Measurements from ENCODE around the gene GUCY2C. TPM values are rescaled to one million over a fixed set of nuclear protein-coding genes. Genes with fewer than 3 reads are reported as not detected.

Gene GUCY2C
- total and polyA plus RNA-seq, 10 of the 15 experiments (the other 5 are each of a cell fraction or from before 2014, with no cell fraction given) = 0.08 to 0.60 (median 0.17) TPM

- no peaks in the 10 kb centered on the region for H3K4me1 ChIP-seq (ENCODE audit: control insufficient read depth, insufficient read depth, low read length)
- no peaks in the 10 kb centered on the region for H3K27me3 ChIP-seq (replicated peaks in 1 of 2; ENCODE audit: control insufficient read depth in 2 of 2, insufficient read depth in 2 of 2, low read length in 1 of 2)
- no peak overlapping the region for H3K9ac ChIP-seq (ENCODE audit: control insufficient read depth, insufficient read depth, low read length)
- WGBS (ENCODE audit: insufficient coverage, insufficient replicate concordance, low lambda C conversion rate, missing lambda C conversion rate) = 0% methylated on average over 2 of the region's 2 CpGs
- no peak for TF ChIP-seq GATAD2B (conservative IDR thresholded peaks at IDR 0.05; ENCODE audit: low read depth)
- TF ChIP-seq RAD51 (IDR thresholded peaks at IDR 0.05) = no peak
- no peak for TF ChIP-seq DPF2 (IDR thresholded peaks at IDR 0.05)
- TF ChIP-seq RUNX3 (IDR thresholded peaks at IDR 0.05; ENCODE audit: low read length) = no peak
- no peak for TF ChIP-seq BRCA1 (IDR thresholded peaks at IDR 0.05; ENCODE audit: low read depth, low read length)
- TF ChIP-seq ATF3 (IDR thresholded peaks at IDR 0.05; ENCODE audit: borderline replicate concordance, extremely low read depth, low read depth, low read length) = no peak
- TF ChIP-seq POLR2AphosphoS5 (IDR thresholded peaks at IDR 0.05; ENCODE audit: low read length) = no peak
- no peak for TF ChIP-seq KLF5 (IDR thresholded peaks at IDR 0.05; ENCODE audit: partially characterized antibody)
- no peak for TF ChIP-seq LARP7 (IDR thresholded peaks at IDR 0.05)
- TF ChIP-seq MAX (IDR thresholded peaks at IDR 0.05; ENCODE audit: low read depth, low read length) = no peak
- TF ChIP-seq KDM1A (IDR thresholded peaks at IDR 0.05; ENCODE audit: borderline replicate concordance) = no peak
- TF ChIP-seq SMARCA5 (IDR thresholded peaks at IDR 0.05) = no peak
- no peak for TF ChIP-seq MLLT1 (IDR thresholded peaks at IDR 0.05)
- no peak for TF ChIP-seq RELB (IDR thresholded peaks at IDR 0.05; ENCODE audit: low read depth)
- no peak for TF ChIP-seq POLR2AphosphoS2 (IDR thresholded peaks at IDR 0.05; ENCODE audit: low read depth, low read length)
- no peak for TF ChIP-seq PML (IDR thresholded peaks at IDR 0.05; ENCODE audit: low read length)
- no peak for TF ChIP-seq SRF (IDR thresholded peaks at IDR 0.05; ENCODE audit: low read depth in 2 of 2, low read length in 2 of 2)
- no peak for TF ChIP-seq ZNF384 (IDR thresholded peaks at IDR 0.05; ENCODE audit: borderline replicate concordance, low read depth, low read length)
- no peak for TF ChIP-seq SUZ12 (IDR thresholded peaks at IDR 0.05; ENCODE audit: unreplicated experiment)
- TF ChIP-seq RB1 (IDR thresholded peaks at IDR 0.05; ENCODE audit: borderline replicate concordance) = no peak
- no peak overlapping the region for H3K27ac ChIP-seq (ENCODE audit: control insufficient read depth, insufficient read depth)
- no peak overlapping the region for H3K4me3 ChIP-seq
- no peak overlapping the region for H2AFZ ChIP-seq (ENCODE audit: control insufficient read depth, low read depth, low read length)
- ChIA-PET SMC1A (ENCODE audit: uncharacterized antibody, unreplicated experiment) (no interaction called here), CTCF (interaction anchor here (0.7 to 1.5 kb wide), 2 partner anchors 24 to 204 kb away, joined by 3 to 5 read pairs; no protein-coding TSS in a partner anchor), RAD21 (ENCODE audit: unreplicated experiment) (no interaction called here), POLR2A (no interaction called here)
- no peaks in the 10 kb centered on the region for H3K9me3 ChIP-seq (replicated peaks; ENCODE audit: control insufficient read depth, insufficient read depth, low read length)
- H3K36me3 ChIP-seq (ENCODE audit: control insufficient read depth in 2 of 2, insufficient read depth in 2 of 2, low read length in 1 of 2) = no peaks in the 10 kb centered on the region
- no peak overlapping the region for H3K4me2 ChIP-seq (ENCODE audit: control insufficient read depth, insufficient read depth)
- intact Hi-C loops (cut with micrococcal nuclease; ENCODE audit: unreplicated experiment) (no loop called here), in situ Hi-C loops (cut with MboI) (no loop called here)
- ATAC-seq = no peak
- H3K79me2 ChIP-seq (ENCODE audit: control insufficient read depth, insufficient read depth, low read length) = no peaks in the 10 kb centered on the region
- no peaks in the 10 kb centered on the region for H4K20me1 ChIP-seq (ENCODE audit: control insufficient read depth, insufficient read depth)
- FAIRE-seq = no peak
- BruUV-seq (replicated peaks) = no TSS peak
- no peak for DNase-seq (ENCODE audit: low read depth, low spot score)
Measured at GRCh38 chr12:14699923-14700322, 3.5 kb upstream of the GUCY2C start.

Data from GM12878 (cell line).